AG08395 (cell line): ENCODE measurements around the gene CDYL2.
A peak's percentile ranks its signal among the peaks of the same experiment; 100 is the strongest.

Source experiments
- DNase-seq: peaks from one replicate; pipeline ENCODE4 v3.0.0; 2012; ENCODE audit warnings: mixed read lengths, low spot score

The CDYL2 gene

GRCh38 chr16:80622007-80622406, 182.4 kb downstream of the CDYL2 start:
- DNase-seq = no peak

GRCh38 chr16:80620736-80621605, 183.4 kb downstream of the CDYL2 start:
- no peak for DNase-seq

DNA sequence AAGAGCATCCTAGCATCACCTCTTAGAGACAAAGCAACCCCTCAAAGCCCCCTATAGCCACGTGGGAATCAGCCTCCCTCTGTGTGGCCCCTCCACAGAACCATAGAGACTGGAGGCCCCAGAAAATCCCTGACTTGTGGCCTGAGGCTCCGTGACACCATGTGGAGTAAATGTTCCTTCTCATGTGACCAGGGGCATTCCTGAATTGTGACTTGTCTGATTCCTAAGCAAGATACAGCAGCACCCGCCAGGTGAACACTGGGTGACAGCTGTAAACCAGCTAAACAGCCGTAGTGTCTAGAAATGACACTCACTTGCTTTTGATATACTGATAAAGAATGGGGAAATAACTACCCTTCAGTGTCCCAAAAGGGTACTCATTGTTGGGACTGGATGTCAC, 184.6 kb downstream of the CDYL2 start:
- no peak for DNase-seq

DNA sequence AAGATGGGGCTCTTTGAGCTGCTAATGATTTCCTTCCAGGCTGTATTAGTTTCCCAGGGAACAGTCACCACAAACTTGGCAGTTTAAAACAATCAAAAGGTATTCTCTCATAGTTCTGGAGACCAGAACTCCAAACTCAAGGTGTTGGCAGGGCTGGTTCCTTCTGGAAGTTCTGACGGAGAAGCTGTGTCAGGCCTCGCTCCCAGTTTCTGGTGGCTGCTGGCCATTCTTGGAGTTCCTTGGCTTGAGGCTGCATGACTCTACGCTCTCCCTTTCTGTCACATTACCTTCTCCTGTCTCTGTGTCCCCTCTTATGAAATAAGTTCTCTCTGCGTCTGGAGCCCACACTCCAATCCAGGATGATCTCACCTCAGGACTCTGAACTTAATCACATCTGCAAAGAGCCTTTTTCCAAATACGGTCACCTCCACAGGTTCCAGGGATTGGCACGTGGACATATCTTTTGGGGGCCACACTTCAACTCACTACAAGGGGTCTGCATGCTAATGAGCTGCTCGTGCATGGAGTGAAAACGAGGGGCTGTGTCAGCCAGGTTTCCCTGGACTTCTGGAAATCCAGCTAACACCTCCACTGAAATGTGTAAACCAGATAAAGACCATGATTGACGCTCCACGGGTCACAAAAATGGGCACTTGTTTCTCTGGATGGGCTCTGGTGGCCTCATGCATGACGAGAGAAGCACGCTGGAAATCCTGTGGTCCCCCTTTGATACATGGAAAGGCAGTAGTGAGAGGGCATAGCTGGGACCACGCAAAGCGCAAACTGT, 185.3 kb downstream of the CDYL2 start:
- DNase-seq = no peak

GRCh38 chr16:80616362-80616761, 188.0 kb downstream of the CDYL2 start:
- DNase-seq = no peak

DNA sequence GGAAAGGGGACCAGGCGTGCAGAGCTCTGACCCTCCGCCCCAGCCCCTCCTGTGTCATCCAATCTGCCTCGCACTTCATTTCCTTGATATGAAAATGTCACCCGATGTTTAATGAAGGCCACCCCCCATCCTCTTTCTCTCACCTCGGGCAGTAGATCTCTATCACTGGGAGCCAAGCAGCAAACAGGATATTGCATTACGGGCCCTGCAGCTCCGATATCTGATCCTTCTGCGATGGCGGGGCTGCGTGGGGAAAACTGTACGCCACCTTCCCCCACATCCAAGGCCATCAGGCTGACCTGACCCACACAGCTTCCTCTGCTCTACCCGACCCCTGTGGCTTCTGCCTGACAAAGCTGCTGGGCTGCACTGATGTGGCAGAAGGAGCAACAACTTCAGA, 188.7 kb downstream of the CDYL2 start:
- no peak for DNase-seq

- peak; percentile 39 for DNase-seq
Measured at GRCh38 chr16:80614908-80615671, 189.3 kb downstream of the CDYL2 start.

GRCh38 chr16:80612461-80613017, 191.9 kb downstream of the CDYL2 start:
- DNase-seq = no peak

DNA sequence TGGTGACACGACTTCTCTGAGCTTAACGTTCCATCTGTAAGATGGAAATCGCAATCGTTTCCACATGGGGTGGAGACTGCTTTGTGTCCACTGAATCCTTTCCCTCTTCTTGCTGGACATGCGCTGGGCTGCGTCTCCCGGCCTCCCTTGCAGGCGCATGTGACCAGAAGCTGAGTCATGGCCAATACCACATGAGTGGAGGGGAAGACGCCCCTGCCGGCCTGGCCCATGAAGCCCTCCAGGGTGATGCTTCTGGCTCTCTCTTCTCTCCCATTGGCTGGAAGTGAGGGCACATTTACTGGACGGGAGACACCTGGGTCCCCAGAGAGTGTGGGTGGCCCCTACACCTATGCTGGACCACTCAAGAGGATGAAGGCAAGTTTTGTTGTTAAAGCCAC, 192.5 kb downstream of the CDYL2 start:
- no peak for DNase-seq

- no peak for DNase-seq
Measured at GRCh38 chr16:80611171-80611929, 193.0 kb downstream of the CDYL2 start.

DNA sequence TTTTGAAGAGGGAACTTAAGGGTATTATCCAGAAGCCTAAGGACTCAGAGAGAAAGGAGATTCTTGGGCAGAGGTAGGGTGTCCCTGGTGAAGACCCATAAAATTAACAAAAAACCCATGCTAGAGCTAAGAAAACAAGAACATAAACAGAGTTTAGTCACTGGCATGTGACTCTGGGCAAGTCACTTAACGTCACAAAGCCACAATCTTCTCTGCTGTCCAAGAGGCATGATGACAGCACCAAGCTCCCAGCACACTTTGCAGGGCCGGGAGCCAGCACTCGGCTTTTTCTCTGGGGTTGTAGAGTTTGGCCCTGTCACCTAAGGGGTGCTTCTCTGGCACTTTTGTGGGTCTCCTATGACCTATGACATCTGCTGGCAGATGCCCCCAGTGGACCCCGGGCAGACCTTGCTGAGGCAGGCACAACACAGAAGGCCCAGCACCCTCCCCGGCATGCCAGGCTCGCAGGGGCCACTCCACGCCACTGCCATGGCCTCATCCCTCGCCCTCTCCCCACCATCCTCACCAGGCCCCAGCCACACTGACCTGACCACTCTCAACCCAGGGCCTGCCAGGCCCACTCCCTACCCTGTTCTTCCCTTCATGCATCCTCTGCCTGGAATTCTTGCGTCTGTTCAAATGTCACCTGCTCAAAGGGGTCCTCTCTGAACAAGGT, 193.8 kb downstream of the CDYL2 start:
- peak; percentile 40 for DNase-seq

GRCh38 chr16:80608946-80609345, 195.5 kb downstream of the CDYL2 start:
- no peak for DNase-seq

DNA sequence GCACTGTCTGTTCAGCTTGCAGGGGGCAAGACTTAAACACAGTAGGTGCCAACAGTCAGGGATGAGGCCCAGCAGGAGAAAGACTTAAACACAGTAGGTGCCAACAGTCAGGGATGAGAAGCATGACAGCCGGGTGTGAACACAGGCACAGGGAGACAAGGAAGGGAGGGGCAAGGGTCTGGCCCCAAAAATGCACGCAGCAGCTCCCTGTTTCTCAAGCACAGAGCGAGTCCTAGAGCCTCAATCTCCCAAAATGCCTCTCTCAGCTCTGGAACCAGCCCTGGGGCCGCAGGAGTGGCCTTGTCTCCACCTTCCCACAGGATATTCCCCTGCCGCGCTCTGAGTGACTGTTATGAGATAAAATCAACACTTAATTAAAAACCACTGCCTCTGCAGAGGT, 197.2 kb downstream of the CDYL2 start:
- DNase-seq = no peak

DNA sequence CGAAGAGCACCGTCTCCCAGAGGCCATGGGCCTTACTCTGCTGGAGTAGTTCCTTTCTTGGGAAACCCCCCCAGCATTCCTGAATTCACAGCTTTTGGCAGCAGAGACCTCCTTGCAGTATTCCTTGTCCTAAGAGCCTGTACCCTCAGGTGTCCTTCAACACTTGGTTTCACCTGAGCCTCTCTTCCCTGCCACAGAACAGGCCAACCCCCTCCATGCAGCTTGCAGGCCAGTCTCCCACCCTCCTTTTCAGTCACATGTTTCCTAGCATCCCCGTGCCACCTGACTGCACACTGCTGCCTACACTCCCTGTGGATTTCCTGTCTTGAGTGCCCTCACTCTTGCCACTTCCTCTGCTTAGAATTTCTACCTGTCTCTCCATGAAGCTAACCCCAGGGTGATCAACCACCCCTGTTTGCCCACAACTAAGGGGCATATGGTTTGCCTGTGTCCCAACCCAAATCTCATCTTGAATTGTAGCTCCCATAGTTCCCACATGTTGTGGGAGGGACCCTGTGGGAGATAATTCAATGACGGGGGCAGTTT, 198.1 kb downstream of the CDYL2 start:
- no peak for DNase-seq

DNA sequence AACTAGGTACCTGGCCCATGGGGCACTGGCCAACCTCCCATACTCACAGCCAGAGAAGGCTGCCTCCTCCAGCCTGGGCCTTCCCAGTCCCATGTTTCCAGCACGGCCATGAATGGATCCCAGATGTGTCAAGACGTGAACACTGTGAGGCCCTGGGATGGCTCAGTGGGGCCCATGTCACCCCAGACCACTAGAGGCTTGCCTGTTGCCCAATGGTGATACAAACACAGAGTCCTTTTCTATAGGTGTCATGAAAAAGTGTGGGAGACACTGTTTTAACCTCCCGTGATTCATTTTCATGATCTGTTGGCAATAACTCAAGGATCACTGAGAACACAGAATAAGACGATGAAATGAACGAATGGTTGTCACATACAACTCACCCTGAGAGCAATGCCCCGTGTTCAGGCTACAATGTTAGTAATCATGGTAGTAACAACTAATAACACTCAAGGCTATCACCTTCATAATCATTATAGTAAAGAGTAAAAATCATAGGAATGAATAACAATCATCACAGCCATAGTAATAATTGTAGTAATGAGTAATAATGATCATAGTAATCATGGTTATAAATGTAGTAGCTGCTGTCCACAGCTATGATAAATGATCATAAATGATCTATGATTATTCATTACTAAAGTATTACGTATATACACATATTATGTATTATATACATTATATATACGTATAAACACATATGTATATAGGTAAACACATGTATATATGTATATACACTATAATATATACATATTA, 199.6 kb downstream of the CDYL2 start:
- DNase-seq = no peak

DNA sequence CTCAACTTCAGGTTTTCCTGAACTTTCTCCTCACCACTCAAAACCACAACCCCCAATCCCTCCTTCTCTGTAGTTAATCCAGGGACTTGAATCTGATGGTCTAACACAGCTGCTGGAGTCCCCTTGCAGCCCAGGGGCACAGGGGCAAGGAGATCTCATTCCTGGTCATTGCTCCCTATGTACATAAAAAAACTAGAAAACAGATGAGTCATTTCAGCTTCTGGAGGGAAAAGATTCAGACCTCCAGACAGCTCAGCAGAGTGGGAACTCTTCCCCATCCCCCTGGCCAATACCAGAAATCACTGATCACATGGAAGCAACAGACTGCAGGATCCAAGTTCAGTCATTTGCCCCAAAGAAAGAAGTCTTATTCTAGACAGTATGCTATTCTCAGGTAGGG, 201.5 kb downstream of the CDYL2 start:
- DNase-seq = no peak

- DNase-seq = no peak
Measured at GRCh38 chr16:80601182-80601581, 203.2 kb downstream of the CDYL2 start.

DNA sequence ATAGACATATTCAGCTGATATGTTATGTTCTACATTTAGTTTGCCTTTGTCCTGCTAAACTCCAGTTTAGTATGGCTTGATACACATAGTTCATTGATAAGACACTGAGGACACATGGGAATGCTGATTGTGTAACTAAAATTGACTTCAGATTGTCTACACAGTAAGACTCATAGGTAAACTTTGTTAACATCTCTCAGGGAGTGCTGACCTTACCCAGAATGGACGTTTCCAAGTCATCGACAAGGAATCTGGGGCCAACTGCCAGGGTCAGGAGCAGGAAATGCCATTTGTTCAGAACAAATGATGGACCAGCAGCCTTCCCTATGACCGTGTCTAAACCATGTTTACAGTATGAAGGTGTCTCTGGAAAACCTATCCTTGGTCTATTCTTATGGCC, 204.9 kb downstream of the CDYL2 start:
- no peak for DNase-seq

- no peak for DNase-seq
Measured at GRCh38 chr16:80596507-80597207, 207.7 kb downstream of the CDYL2 start.
